Measurements from ENCODE around the gene TPSD1. TPM values are rescaled to one million over a fixed set of nuclear protein-coding genes. Genes with fewer than 3 reads are reported as not detected.

Gene TPSD1
- total RNA-seq, 1 donor from 2014 or later, result not detected

GRCh38 chr16:1285669-1286512 lies 30.0 kb downstream of the TPSD1 start:
- Mint-ChIP-seq H3K36me3 (no peaks in the 10 kb centered on the region), H3K4me1 (ENCODE audit: unreplicated experiment) (peaks cover 7% of the 10 kb centered on the region), H3K27ac (no peak overlapping the region), H3K4me3 (no peak overlapping the region), H3K27me3 (peaks cover 34% of the 10 kb centered on the region), H3K9me3 (no peaks in the 10 kb centered on the region)
- TF ChIP-seq CTCF (conservative IDR thresholded peaks at IDR 0.05), result peak; percentile 46
- DNase-seq (ENCODE audit: extremely low spot score, unreplicated experiment), result no peak

- peaks cover 39% of the 10 kb centered on the region for H3K27me3 Mint-ChIP-seq
- H3K36me3 Mint-ChIP-seq, result no peaks in the 10 kb centered on the region
- H3K4me3 Mint-ChIP-seq, result no peak overlapping the region
- H3K9me3 Mint-ChIP-seq, result no peaks in the 10 kb centered on the region
- no peak for DNase-seq (ENCODE audit: extremely low spot score, unreplicated experiment)
- peaks cover 11% of the 10 kb centered on the region for H3K4me1 Mint-ChIP-seq (ENCODE audit: unreplicated experiment)
- H3K27ac Mint-ChIP-seq, result no peak overlapping the region
- TF ChIP-seq CTCF (conservative IDR thresholded peaks at IDR 0.05), result no peak
Observed at GRCh38 chr16:1286513-1287094, 30.7 kb downstream of the TPSD1 start.

- Mint-ChIP-seq H3K27me3 (peaks cover 44% of the 10 kb centered on the region), H3K4me1 (ENCODE audit: unreplicated experiment) (peaks cover 11% of the 10 kb centered on the region)
Observed at GRCh38 chr16:1287982-1288670, 32.3 kb downstream of the TPSD1 start.

GRCh38 chr16:1288813-1289476 lies 33.1 kb downstream of the TPSD1 start:
- H3K27me3 Mint-ChIP-seq, result peaks cover 40% of the 10 kb centered on the region
- peaks cover 11% of the 10 kb centered on the region for H3K4me1 Mint-ChIP-seq (ENCODE audit: unreplicated experiment)
- TF ChIP-seq CTCF (conservative IDR thresholded peaks at IDR 0.05), result no peak
- DNase-seq (ENCODE audit: extremely low spot score, unreplicated experiment), result no peak
- H3K4me3 Mint-ChIP-seq, result no peak overlapping the region
- H3K9me3 Mint-ChIP-seq, result no peaks in the 10 kb centered on the region
- H3K36me3 Mint-ChIP-seq, result no peaks in the 10 kb centered on the region
- H3K27ac Mint-ChIP-seq, result no peak overlapping the region

More at GRCh38 chr16:1287982-1288670, 32.3 kb downstream of the TPSD1 start:
- DNase-seq (ENCODE audit: extremely low spot score, unreplicated experiment), result no peak
- no peak overlapping the region for H3K27ac Mint-ChIP-seq
- H3K36me3 Mint-ChIP-seq, result no peaks in the 10 kb centered on the region
- TF ChIP-seq CTCF (conservative IDR thresholded peaks at IDR 0.05), result no peak
- no peak overlapping the region for H3K4me3 Mint-ChIP-seq
- no peaks in the 10 kb centered on the region for H3K9me3 Mint-ChIP-seq

GRCh38 chr16:1289477-1289866 lies 33.6 kb downstream of the TPSD1 start:
- Mint-ChIP-seq H3K27ac (no peak overlapping the region), H3K36me3 (no peaks in the 10 kb centered on the region), H3K9me3 (no peaks in the 10 kb centered on the region), H3K4me1 (ENCODE audit: unreplicated experiment) (peaks cover 11% of the 10 kb centered on the region), H3K4me3 (no peak overlapping the region), H3K27me3 (peaks cover 43% of the 10 kb centered on the region)
- TF ChIP-seq CTCF (conservative IDR thresholded peaks at IDR 0.05), result no peak
- DNase-seq (ENCODE audit: extremely low spot score, unreplicated experiment), result no peak
